ENCODE results near the gene NUP205. TPM values are rescaled to one million over a fixed set of nuclear protein-coding genes. Genes with fewer than 3 reads are reported as not detected.

The NUP205 gene
- total and polyA plus RNA-seq, 2 of the 13 experiments (the other 11 are each of a cell fraction or from before 2014, with no cell fraction given) = 46.2 to 87.2 TPM

DNA sequence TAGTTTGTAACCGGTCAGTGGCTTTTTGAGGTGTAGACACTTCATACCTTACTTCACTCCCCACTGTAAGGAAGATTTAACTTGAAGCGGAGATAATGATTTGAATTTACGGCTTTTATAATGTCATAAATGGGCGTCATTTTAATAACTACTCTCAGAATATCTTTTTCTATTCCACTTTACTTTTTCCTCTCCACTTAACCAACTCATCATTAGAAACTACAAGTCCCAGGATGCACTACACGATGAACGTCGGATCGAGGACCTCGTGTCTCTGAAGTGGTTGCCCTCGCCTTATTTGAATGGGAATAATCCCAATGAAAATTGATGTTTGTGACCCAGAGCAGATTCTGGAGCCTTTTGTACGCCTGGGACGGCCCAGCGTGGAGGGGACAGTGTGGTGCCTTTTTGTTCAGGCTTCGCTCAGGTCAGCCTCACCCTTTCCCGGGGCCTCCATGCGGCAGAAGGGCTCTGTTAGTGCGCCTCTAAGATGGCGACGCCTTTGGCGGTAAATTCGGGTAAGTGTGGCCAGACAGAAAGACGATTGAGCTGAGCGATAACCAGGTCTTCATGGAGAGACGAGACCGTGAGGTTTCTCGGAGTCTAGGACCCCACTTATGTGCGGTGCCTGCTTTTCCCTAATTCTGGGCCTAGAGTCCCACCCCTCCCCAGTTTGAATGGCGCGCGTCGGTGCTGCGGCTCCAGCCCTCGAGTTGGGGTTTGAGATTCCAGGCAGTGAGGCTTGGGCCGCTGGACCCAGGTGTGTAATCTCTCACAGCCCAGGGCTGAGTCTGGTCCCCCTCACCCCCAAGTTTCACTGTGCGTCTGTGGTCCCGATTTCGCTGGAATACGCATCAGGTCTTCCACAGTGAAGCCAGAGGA lies at the start of gene NUP205 (continued):
- TF ChIP-seq ZNF331 (CRISPR knock-in tag; IDR thresholded peaks at IDR 0.05) (no peak), ZNF24 (IDR thresholded peaks at IDR 0.05) (no peak), KDM2A (CRISPR knock-in tag; IDR thresholded peaks at IDR 0.05; ENCODE audit: borderline replicate concordance, low read depth) (peak; percentile 79), PATZ1 (CRISPR knock-in tag; IDR thresholded peaks at IDR 0.05) (no peak), SPEN (CRISPR knock-in tag; IDR thresholded peaks at IDR 0.05; ENCODE audit: low read depth) (peak; percentile 67; the same call in 1 of the 2 replicates), ZFYVE20 (CRISPR knock-in tag; IDR thresholded peaks at IDR 0.05; ENCODE audit: borderline replicate concordance, low read depth) (0 out of 2 replicates have a peak, but pooled peaks have one; percentile 29), KLF16 (CRISPR knock-in tag; IDR thresholded peaks at IDR 0.05) (peak in 1 of 2 experiments; percentile 85; a peak in 1 of 4 replicates), KDM6A (CRISPR knock-in tag; IDR thresholded peaks at IDR 0.05; ENCODE audit: low read depth) (no peak), ZNF513 (CRISPR knock-in tag; conservative IDR thresholded peaks at IDR 0.05) (no peak), ZNF446 (CRISPR knock-in tag; IDR thresholded peaks at IDR 0.05) (0 out of 2 replicates have a peak, but pooled peaks have one; percentile 48), ARID2 (CRISPR knock-in tag; IDR thresholded peaks at IDR 0.05; ENCODE audit: borderline replicate concordance) (no peak), ZBTB33 (CRISPR knock-in tag; IDR thresholded peaks at IDR 0.05) (peak; percentile 56; the same call in 1 of the 2 replicates), NFRKB (IDR thresholded peaks at IDR 0.05) (peak; percentile 48; the same call in 1 of the 2 replicates), DR1 (CRISPR knock-in tag; IDR thresholded peaks at IDR 0.05) (peak; percentile 54; the same call in 1 of the 2 replicates)
- TF ChIP-seq, protein P1, sequence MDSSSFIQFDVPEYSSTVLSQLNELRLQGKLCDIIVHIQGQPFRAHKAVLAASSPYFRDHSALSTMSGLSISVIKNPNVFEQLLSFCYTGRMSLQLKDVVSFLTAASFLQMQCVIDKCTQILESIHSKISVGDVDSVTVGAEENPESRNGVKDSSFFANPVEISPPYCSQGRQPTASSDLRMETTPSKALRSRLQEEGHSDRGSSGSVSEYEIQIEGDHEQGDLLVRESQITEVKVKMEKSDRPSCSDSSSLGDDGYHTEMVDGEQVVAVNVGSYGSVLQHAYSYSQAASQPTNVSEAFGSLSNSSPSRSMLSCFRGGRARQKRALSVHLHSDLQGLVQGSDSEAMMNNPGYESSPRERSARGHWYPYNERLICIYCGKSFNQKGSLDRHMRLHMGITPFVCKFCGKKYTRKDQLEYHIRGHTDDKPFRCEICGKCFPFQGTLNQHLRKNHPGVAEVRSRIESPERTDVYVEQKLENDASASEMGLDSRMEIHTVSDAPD (CRISPR knock-in tag; IDR thresholded peaks at IDR 0.05) = no peak; the same call in 1 of the 2 replicates
- TF ChIP-seq, protein P2, sequence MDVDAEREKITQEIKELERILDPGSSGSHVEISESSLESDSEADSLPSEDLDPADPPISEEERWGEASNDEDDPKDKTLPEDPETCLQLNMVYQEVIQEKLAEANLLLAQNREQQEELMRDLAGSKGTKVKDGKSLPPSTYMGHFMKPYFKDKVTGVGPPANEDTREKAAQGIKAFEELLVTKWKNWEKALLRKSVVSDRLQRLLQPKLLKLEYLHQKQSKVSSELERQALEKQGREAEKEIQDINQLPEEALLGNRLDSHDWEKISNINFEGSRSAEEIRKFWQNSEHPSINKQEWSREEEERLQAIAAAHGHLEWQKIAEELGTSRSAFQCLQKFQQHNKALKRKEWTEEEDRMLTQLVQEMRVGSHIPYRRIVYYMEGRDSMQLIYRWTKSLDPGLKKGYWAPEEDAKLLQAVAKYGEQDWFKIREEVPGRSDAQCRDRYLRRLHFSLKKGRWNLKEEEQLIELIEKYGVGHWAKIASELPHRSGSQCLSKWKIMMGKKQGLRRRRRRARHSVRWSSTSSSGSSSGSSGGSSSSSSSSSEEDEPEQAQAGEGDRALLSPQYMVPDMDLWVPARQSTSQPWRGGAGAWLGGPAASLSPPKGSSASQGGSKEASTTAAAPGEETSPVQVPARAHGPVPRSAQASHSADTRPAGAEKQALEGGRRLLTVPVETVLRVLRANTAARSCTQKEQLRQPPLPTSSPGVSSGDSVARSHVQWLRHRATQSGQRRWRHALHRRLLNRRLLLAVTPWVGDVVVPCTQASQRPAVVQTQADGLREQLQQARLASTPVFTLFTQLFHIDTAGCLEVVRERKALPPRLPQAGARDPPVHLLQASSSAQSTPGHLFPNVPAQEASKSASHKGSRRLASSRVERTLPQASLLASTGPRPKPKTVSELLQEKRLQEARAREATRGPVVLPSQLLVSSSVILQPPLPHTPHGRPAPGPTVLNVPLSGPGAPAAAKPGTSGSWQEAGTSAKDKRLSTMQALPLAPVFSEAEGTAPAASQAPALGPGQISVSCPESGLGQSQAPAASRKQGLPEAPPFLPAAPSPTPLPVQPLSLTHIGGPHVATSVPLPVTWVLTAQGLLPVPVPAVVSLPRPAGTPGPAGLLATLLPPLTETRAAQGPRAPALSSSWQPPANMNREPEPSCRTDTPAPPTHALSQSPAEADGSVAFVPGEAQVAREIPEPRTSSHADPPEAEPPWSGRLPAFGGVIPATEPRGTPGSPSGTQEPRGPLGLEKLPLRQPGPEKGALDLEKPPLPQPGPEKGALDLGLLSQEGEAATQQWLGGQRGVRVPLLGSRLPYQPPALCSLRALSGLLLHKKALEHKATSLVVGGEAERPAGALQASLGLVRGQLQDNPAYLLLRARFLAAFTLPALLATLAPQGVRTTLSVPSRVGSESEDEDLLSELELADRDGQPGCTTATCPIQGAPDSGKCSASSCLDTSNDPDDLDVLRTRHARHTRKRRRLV (CRISPR knock-in tag; IDR thresholded peaks at IDR 0.05) = no peak

Measured in HepG2 (cell line).